GM19324 (cell line): ENCODE data around the gene MYLK4.

Source experiments
- ATAC-seq: cut with Tn5 transposase; IDR thresholded peaks from one replicate; pipeline ENCODE4 v1.9.1; 2021; ENCODE audit warnings: mild to moderate bottlenecking, moderate library complexity; ENCODE audit not compliant: unreplicated experiment, low FRiP score

The MYLK4 gene

DNA sequence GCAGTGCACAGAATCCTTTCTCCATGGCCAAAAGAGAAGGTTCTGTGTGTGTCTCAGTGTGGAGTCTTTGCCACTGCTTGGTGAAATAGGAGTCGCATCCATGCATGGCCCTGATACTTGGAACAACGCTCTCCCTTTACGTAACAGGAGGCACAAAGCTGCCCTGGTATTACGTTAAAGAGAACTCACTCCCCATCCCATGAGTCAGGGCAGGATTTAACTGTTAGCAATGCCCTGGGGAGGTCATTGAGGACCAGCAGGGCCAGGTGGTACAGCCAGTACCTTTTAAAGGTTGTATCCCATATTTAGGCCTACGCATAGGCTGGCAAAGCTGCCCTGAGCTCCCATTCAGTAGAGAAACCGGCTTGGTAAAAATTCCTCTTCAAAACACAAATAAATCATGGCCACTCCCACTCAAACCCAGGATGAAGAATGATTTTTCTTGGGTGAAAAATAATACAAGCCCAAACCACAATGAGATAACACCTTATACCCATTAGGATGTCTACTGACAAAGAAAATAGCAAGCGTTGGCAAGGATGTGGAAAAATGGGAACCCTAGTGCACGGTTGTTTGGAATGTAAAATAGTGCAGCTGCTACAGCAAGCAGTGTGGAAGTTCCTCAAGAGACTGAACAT is 37.1 kb downstream of the MYLK4 start:
- ATAC-seq = no peak

DNA sequence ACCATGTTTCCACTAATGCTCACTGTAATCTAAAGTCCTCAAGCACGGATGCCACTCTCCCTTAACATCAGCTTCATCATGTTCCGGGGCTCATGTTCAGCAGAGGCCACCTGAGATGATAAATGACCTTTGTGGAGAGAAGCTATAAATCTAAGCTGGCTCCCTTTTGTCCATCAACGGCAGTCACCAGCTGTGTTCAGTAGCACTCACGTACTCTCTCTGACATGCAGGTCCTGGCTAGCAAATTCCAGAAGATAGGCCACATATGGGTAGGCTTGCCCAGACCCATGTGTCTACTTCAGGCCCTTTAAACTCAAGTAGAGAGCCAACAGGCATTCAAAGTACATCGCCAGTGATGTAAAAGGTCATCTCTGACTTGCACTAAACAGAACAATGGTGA is 38.6 kb downstream of the MYLK4 start:
- ATAC-seq = no peak

DNA sequence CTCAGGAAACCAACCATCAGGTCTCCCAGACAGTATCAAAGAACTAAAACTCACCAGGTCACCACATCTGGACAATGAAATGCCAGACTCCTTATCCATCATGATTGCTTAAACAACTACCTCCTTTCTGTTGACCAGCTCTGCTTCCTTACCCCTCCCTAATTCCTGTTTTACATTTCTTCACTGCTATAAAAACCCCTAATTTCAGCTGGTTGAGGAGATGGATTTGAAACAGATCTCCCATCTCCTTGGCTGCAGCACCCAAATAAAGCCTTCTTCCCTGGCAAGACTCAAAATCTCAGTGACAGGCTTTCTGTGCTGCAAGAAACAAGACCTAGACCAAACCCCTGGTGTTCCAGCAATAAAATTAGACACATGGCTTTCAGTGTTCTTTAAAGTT is 40.3 kb downstream of the MYLK4 start:
- ATAC-seq = no peak

DNA sequence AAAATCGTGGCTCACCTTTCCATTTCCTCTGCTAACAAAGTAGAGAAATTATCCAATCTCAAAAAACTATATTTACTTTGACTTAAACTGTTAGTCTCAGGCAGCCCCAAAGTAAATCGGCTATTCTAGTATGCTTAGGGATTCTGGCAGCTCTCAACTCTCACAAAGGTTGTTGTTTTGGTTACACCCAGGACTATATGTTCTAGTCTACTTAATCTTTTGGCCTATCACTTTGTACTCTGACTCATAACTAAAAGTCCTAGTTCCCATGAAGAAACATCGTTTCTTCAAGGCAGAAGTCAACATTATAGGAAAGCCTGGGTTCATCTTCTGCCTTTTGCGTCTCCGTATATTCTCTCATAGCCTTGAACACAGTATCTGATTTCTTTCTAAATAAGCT is 42.3 kb downstream of the MYLK4 start:
- no peak for ATAC-seq

DNA sequence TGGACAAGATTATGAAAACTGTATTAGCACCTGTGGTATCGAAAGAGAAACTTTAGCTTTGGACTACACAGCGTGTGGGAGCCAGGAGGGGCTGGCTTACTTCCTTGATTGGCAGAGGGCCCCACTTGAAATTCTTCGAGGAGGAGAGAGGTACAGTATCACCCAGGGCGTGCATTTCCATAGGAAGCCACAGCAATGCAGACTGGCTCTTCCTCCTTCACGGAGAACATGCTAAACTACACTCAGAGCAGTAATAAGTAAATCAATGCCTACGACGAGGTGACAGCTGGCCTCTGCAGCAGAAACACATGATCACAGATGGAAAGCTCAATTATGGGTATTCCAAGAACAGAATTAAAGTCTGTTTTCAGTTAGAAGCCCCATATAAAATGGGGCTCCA is 44.2 kb downstream of the MYLK4 start:
- no peak for ATAC-seq

DNA sequence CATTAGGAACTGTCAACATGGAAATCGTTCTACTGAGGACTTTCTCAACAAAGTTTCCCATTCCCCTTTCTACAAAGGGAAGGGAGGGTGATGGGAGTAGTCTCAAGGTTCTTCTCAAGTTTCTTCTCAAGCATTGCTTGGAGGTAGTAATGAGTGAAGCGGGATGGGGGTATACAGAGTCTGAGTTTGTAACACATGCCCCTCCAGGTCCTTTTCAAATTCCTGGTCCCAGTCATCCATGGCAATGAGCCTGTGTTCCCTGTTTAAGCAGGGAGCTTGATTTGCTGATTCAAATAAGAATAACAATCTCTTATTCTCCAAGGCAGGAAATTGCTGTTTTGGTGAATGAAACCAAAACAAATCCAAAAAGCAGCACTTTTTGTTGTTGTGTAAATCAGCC is 45.5 kb downstream of the MYLK4 start:
- ATAC-seq = no peak

DNA sequence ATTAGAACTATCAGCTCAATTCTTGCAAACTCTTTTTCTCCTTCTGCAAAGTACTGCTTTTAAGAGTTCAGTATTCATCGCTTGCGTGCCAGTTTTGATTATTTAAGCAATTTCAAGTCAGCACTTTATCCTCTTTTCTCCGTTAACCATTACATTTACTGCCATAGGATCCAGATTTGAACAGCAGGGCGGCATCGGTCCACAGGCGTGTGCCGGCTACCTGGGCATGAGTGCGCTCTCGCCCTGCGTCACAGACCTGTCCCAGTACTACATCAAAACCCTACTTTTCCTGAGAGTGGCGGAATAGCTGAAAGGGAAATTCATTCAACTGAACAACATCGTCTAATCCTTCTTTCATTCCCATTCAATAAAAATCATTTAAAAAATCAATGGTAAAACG is 53.4 kb downstream of the MYLK4 start:
- ATAC-seq = no peak

DNA sequence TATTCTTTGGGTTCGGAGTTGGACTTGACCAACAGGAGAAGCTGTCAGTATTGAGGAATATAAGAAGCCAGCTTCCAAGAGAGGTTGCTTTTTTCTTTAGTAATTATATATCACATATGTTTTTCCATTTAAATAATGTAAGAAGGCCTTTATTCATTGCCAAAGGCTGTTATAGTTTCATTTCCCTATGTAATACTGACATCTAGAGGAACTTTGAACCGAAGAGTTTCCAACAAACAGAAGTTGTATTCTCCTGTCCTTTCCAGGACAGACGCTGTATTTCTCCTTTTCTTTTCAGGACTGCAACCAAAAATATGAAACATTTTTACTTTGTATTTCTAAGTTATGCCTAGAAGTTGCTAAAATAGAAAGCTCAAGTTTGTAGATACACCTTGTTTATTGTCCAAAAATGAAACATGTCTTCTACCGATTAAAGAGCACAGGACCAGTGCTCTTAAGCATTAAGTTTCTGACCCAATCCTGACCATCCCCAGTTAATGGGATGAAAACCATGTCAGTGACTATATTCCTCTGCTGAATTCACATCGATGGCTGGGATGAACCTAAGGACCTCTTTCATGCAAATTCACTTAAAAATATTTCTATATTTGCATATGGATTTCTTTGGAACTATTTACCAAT is 55.1 kb downstream of the MYLK4 start:
- ATAC-seq = no peak

DNA sequence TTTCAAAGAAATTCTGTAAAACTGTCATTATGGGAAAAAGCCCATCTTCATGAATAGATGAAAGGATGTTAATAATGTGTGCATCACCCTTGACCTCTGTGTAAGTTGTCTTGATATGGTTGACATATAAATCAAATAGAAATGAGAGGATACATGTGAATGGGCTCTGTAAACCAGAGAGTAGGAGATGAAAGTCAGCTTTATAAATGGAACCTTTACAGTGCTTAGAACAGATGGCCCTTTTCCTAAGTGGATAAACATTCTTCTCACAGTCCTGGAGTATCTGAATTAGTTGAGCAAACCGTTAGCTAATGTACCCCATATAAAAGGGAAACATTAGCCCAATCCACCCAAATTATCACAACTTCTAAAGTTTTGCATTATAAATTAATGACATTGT is 57.5 kb downstream of the MYLK4 start:
- ATAC-seq = no peak

DNA sequence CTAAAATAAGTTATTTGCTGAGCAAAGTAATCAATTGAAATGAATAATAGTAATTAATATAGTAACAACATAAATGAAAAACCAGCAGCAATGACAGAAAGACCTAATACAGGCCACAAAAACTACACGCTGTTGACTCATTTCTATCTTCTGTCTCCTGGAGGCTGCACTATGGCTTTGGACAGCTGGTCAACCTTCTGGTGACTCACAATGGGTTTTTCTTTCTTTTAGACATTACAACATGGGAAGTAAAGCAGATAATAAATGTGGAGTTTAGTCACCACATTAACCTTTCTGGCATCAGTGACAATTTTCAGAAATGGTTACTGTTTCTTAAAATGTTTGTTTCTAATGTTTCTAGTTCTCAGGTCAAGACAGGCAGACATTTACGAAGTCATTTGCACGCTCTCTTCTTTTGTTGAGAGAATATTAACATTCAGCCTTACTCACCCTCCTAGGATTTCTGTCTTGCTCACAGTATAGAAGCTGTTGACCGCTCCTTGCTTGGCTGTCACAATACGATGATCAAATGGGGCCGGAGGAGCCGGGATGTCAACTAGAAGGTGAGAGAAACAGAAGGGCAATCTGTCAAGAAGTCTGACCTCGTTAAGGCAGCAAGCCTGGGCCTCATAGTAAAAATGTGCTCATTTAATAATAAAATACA is 62.2 kb downstream of the MYLK4 start:
- ATAC-seq = no peak

DNA sequence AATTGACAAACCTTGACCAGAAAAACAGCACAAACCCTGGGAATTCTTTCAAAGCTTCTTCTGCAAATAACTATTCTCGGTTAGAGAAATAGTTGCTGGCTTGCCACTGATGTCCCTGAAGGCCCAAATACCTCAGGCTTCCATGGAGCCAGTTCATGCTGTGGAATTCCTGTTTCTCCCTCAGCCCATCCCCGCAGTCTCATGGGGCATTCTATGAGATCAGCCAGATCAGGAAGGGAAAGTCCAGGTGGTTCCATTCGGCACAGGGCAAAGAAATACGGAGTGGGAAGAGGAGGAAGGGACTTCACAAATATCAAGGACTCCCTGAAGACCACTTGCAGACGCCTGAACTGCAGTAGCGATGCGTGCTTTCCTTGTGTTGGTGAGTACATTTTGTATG is 63.3 kb downstream of the MYLK4 start:
- ATAC-seq = no peak

DNA sequence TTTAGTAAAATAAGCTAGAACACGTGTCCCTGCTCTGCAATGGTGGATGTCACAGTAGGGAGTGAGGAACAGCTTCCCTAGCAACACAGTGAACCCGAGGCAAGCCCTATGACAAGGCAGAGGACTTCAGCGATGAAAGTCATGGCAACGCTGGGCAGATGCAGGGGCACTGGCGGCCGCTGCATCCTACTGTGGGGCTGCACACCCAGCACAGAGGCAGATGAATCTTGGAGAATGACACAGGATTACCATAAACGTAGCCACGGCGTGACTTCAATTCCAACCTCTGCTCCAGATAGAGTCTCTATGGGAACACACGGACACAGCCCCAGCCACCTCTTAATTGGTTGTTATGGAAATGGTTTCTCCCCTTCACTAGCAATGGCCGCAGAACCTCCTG is 64.2 kb downstream of the MYLK4 start:
- ATAC-seq = no peak

DNA sequence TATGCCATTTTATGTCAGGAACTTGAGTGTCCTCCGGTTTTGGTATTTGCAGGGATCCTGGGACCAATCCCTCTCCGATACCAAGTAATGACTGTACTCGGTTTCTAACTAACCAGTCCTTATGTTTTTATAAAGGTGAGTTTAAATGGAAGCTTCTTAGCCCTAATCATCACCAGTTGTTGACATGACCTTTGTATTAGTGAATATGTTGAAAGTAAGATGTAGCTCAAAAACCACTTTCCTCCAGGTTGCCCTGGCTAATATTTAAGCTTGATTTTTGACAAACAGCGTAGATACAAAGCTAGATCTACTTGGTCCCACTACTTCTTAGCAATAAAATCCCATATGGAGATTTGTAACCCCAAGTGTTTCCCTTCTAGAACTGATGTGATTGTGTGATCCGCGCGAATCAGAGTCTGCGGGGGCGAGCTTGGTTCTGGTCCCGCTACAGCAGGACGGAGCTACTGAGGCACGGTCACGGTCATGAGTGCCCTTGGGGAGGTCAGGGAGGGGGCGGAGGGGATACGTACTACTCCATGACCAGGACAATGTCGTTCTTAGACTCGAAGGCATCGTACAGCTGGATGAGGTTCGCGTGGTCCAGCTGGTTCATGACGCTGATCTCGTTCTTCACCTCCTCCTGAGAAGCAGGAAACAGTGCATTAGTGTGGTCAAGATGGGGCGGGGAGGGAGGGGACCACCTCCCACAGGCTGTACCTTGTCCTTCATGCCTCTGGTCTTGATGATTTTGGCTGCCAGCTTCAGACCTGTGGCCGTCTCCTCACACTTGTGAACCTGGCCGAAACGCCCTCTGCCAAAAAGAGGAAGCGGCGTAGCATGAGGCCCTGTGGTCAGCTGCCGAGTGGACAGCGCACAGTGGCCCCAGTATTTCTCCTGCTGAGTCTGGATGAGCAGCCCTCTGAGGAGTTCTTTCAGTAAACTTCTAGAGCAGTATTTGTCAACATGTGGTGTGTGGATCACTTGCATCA is 65.7 kb downstream of the MYLK4 start:
- no peak for ATAC-seq

DNA sequence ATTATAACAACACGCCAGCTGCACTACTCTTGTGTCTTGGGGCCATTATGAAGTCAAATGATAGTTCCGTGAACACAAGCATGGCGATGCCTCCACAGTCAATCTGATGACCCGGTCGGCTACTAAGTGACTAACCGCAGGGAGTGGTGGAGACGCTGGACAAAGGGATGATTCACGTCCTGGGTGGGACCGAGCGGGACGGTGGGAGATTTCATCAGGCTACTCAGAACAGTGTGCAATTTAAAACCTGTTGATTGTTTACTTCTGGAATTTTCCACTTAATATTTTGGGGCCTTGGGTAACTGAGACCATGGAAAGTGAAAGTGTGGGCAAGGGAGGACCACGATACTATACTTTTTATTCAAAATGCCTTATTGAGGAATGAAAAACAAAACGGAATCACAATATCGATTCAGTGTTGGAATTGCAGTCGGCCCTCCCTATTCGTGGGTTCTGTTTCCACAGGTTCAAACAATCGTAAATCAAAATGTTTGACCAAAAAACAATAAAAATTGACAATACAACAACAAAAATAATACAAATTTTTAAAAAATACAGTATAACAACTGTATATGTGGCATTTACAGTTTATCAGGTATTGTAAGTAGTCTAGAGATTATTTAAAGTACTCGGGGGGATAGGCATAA is 66.5 kb downstream of the MYLK4 start:
- no peak for ATAC-seq

DNA sequence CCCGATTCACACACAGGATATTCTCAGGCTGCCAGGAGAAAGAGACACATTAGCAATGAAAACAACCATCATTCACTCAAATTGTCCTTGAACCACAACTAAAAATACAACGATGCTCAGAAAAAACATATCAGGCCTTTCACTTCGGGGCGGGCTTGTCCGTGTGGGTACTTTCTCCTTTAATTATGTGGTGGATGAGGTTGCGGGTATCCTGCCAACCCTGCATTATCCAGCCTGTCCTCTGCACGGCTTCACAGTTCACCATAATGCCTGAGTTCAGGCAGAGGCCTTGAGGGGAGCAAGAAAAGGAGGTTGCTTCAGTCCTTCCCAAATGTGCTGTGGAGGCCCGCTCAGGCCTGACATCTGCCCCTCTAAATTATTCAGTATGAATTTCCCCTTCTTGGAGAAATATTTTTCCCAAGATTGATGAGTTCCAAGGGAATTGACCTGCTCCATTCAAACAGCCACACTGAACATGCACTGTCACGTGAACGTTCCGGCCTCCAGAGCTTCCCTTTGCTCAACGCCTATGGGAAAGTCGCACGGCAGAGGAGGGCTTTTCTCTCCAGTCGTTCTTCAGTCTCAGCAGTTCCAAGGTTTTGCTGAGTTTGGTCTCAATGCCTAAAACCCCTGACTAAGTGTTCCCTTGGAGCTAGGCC is 70.3 kb downstream of the MYLK4 start:
- no peak for ATAC-seq

DNA sequence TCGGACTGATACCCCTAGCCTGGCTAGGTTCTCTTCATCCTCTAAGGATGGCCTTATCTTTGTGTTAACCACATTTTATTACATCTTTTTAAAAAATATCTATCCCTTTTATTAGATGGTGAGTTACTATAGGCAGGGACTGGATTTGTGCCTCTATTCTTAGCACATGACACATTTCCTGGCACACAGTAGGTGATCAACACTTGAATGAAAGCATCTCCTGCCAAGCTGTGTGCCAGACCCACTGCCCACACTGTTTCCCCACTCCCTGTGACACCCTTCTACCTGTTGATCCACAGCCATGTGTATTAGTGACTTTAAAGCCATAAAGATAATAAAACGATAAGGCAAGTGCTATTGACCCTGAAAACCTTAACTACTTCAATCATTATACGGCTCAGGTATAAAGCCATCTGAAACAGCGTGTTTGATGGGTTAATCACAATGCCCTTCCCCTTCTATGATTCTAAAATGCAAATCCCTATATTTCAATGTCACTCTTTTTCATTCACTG is 73.6 kb downstream of the MYLK4 start:
- ATAC-seq = no peak

DNA sequence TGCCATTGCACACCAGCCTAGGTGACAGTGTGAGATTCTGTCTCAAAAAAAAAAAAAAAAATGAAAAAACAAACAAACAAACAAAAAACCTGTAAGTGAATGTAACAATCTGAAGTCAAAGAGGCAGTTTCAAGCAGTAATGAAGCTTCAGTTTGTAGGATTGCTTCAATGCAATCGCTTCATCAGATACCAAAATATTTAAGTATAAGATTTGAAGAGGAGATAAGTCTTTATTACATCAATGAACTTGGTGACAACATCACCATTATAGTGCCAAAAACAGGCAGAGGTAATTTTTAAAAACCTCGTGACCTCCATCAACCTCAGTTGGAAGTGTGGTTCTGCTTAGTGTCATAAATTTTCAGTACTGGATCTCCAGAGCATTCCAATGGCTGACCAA is 74.7 kb downstream of the MYLK4 start:
- ATAC-seq = no peak

DNA sequence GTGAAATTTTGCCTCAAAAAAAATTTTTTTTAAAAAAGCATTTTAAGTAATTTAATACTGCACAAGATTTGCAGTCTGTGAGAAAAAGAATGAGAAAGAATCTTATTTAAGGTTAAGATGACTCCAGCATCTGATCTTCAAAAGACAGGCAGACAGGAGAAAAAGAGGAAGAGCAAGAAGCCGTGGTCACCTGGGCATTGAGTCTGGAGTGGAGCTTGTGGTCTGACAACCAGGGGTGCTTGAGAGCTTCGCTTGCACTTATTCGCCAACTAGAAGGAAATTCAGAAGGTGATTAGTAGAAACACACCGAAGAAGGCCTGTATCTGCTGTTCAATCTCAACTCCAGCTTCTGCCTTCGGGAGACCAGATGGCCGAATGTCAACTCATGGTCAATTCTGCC is 75.9 kb downstream of the MYLK4 start:
- ATAC-seq = no peak

DNA sequence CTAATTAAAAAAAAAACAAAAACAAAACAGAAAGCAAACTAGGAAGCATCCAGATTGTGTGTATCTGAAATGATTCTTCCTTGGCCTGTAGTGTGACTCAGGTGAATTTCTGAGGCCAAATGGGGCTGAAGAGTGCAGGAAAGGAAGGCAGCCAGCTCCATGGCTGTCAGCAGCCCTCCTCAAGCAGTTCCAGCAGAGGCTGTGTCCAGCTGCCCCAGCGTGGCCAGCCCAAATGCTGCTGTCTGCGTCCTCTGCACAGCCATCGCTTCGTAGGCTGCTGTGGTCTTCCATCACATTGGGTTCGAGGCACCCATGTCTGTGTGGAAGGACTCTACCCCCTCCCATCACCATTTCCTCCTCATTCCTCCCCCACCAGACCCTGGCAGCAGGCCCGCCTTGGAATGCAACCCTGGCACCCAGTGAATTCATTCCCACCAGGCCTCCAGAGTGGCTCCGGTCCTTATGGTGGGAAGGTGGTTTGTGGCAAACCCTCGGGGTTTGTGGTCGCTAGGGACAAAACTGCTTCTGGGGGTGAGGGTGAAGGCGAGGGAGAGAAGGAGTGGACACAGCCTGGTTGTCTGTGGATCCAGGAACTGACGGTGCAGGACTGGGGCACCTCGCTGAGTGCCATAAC is 81.5 kb downstream of the MYLK4 start:
- no peak for ATAC-seq
